PFSK-1 (cell line): ENCODE measurements around the gene SAMHD1.

Source experiments
- FOXP2 ChIP-seq: optimal IDR thresholded peaks from 2 replicates; pipeline ENCODE3; 2011; ENCODE audit warnings: borderline replicate concordance, control low read depth, inconsistent platforms; ENCODE audit not compliant: insufficient read depth; ENCODE audit errors: extremely low read length, extremely low read depth
- POLR2AphosphoS5 ChIP-seq: IDR thresholded peaks from 2 replicates; pipeline ENCODE4 v1.6.1; 2012; ENCODE audit warnings: low read depth, mild to moderate bottlenecking, control low read depth, low read length, moderate library complexity
- REST ChIP-seq, 2 experiments: IDR thresholded peaks; 2 replicates each; pipeline versions ENCODE4 v1.6.1 to v1.8.0; 2011 to 2012; ENCODE audit warnings: low read depth in 2 of 2, low read length in 2 of 2, control low read depth in 1 of 2, inconsistent platforms in 1 of 2, mild to moderate bottlenecking in 1 of 2, moderate library complexity in 1 of 2; ENCODE audit not compliant: insufficient read depth in 1 of 2
- SIN3A ChIP-seq: IDR thresholded peaks from 2 replicates; pipeline ENCODE4 v1.6.1; 2012; ENCODE audit warnings: mild to moderate bottlenecking, low read length, moderate library complexity, borderline replicate concordance; ENCODE audit not compliant: insufficient read depth
- TAF1 ChIP-seq: IDR thresholded peaks from 2 replicates; pipeline ENCODE4 v1.6.1; 2012; ENCODE audit warnings: low read length, control low read depth, borderline replicate concordance; ENCODE audit not compliant: insufficient read depth

The SAMHD1 gene

GRCh38 chr20:36854348-36855240 is 96.9 kb downstream of the SAMHD1 start:
- no peak for TF ChIP-seq TAF1
- no peak for TF ChIP-seq POLR2AphosphoS5
- no peak for TF ChIP-seq SIN3A
- TF ChIP-seq FOXP2, result no peak
- TF ChIP-seq REST (IDR thresholded peaks at IDR 0.05; ENCODE audit: insufficient read depth in 1 of 2, low read depth in 2 of 2, low read length in 2 of 2), result no peak

GRCh38 chr20:36852187-36852586 is 99.3 kb downstream of the SAMHD1 start:
- TF ChIP-seq SIN3A, result no peak
- TF ChIP-seq FOXP2, result no peak
- TF ChIP-seq REST (IDR thresholded peaks at IDR 0.05; ENCODE audit: insufficient read depth in 1 of 2, low read depth in 2 of 2, low read length in 2 of 2), result no peak
- TF ChIP-seq TAF1, result no peak
- TF ChIP-seq POLR2AphosphoS5, result no peak

- TF ChIP-seq SIN3A, result no peak
- no peak for TF ChIP-seq REST (IDR thresholded peaks at IDR 0.05; ENCODE audit: insufficient read depth in 1 of 2, low read depth in 2 of 2, low read length in 2 of 2)
- no peak for TF ChIP-seq TAF1
- TF ChIP-seq FOXP2, result no peak
- TF ChIP-seq POLR2AphosphoS5, result no peak
Observed at GRCh38 chr20:36851490-36851889, 100.0 kb downstream of the SAMHD1 start.

GRCh38 chr20:36850759-36851158 is 100.7 kb downstream of the SAMHD1 start:
- no peak for TF ChIP-seq REST (IDR thresholded peaks at IDR 0.05; ENCODE audit: insufficient read depth in 1 of 2, low read depth in 2 of 2, low read length in 2 of 2)
- TF ChIP-seq SIN3A, result no peak
